HepG2 (cell line): Measurements from ENCODE around the gene PRR12. TPM values are rescaled to one million over a fixed set of nuclear protein-coding genes. Genes with fewer than 3 reads are reported as not detected.
A peak's percentile ranks its signal among the peaks of the same experiment; 100 is the strongest.

Experiments used
- REXO4 ChIP-seq: sonication (generic); formaldehyde crosslinking; IDR thresholded peaks from 2 replicates; pipeline ENCODE4 v1.8.0; 2022; ENCODE audit warnings: missing genetic modification reagents, mild to moderate bottlenecking, borderline replicate concordance
- RXRA ChIP-seq: sonication (generic); formaldehyde crosslinking; IDR thresholded peaks from 2 replicates; pipeline ENCODE4 v1.5.1; 2020; ENCODE audit warnings: missing genetic modification reagents
- ZHX1 ChIP-seq: sonication (generic); formaldehyde crosslinking; IDR thresholded peaks from 2 replicates; pipeline ENCODE4 v1.8.1; 2022; ENCODE audit warnings: low read depth, mild to moderate bottlenecking, missing genetic modification reagents
- ZNF790 ChIP-seq: sonication (generic); formaldehyde crosslinking; IDR thresholded peaks from 2 replicates; pipeline ENCODE4 v1.8.0; 2022; ENCODE audit warnings: missing genetic modification reagents, mild to moderate bottlenecking, borderline replicate concordance
- polyA plus RNA-seq, 8 experiments: library from polyadenylated mRNA; depleted of rRNA in 3 of 8; stranded (reverse) in 7 of 8; unstranded in 1 of 8; fragments of >200 nt; fragmentation: Illumina TruSeq in 4 of 8; extraction: Trizol in 4 of 8; gene quantifications; 2 replicates each; pipeline versions ENCODE4 v1.2.1 to v1.2.3, GENCODE V29; 2011 to 2016; ENCODE audit warnings: low read depth in 4 of 8, missing spikeins in 1 of 8, mixed read lengths in 1 of 8; ENCODE audit not compliant: insufficient read depth in 1 of 8
- total RNA-seq, 5 experiments: library from RNA; depleted of rRNA; stranded (reverse); fragments of >200 nt; fragmentation: Illumina TruSeq; extraction: Trizol; gene quantifications; 2 replicates each; pipeline ENCODE4 v1.2.3, GENCODE V29; 2016; ENCODE audit warnings: low read depth in 1 of 5
- TF ChIP-seq, protein P1 (sequence below): sonication (generic); formaldehyde crosslinking; IDR thresholded peaks from 2 replicates; pipeline ENCODE4 v1.4.0; 2020; ENCODE audit warnings: mild to moderate bottlenecking, missing genetic modification reagents
- TF ChIP-seq, protein P2 (sequence below), 2 experiments: fragments of 450-650 bp in 1 of 2; sonication (generic) in 1 of 2; formaldehyde crosslinking; IDR thresholded peaks; 2 replicates each; pipeline versions ENCODE4 v1.5.0 to v1.8.0; 2020 to 2022; ENCODE audit warnings: mild to moderate bottlenecking in 1 of 2, missing genetic modification reagents in 1 of 2

The PRR12 gene
- total and polyA plus RNA-seq, 2 of the 13 experiments (the other 11 are each of a cell fraction or from before 2014, with no cell fraction given): 0.62 to 1.5 TPM

DNA sequence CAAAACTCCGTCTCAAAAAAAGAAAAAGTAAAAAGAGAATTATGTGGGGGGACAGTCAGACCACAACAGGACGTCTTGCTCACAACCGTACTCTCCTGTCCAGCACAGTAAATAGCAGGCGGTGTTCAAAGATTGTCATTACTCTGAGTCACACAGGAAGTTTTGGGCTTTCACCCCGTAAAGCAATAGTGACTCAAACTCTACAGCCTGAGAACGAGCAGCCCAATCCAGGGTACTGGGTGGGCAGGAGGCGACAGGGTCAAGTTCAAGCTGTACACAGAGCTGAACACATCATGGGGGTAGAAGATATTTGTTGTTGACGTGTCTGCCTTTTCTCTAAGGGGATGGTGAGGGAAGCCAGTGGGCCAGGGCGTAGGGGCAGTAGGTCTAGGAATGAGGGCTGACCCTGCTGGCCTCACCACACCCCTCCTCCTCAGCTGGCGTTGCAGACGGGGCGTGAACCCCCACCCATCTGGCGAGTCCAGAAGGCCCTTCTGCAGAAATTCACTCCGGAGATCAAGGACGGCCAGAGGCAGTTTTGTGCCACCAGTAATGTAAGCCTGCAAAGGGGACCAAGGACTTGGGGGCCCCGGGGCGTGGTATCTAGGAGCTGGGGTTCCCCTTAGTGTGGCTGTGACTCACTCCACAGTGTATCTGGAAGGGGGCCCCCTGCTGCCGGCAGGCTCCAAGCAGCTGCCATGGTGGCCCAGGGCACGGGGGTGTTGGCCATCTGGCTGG is 23.3 kb downstream of the PRR12 start (continued):
- TF ChIP-seq, protein P1, sequence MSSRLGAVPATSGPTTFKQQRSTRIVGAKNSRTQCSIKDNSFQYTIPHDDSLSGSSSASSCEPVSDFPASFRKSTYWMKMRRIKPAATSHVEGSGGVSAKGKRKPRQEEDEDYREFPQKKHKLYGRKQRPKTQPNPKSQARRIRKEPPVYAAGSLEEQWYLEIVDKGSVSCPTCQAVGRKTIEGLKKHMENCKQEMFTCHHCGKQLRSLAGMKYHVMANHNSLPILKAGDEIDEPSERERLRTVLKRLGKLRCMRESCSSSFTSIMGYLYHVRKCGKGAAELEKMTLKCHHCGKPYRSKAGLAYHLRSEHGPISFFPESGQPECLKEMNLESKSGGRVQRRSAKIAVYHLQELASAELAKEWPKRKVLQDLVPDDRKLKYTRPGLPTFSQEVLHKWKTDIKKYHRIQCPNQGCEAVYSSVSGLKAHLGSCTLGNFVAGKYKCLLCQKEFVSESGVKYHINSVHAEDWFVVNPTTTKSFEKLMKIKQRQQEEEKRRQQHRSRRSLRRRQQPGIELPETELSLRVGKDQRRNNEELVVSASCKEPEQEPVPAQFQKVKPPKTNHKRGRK: no peak
- no peak for TF ChIP-seq ZHX1
- no peak for TF ChIP-seq ZNF790
- no peak for TF ChIP-seq REXO4 (CRISPR knock-in tag)
- TF ChIP-seq, protein P2, sequence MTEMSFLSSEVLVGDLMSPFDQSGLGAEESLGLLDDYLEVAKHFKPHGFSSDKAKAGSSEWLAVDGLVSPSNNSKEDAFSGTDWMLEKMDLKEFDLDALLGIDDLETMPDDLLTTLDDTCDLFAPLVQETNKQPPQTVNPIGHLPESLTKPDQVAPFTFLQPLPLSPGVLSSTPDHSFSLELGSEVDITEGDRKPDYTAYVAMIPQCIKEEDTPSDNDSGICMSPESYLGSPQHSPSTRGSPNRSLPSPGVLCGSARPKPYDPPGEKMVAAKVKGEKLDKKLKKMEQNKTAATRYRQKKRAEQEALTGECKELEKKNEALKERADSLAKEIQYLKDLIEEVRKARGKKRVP (CRISPR knock-in tag; IDR thresholded peaks at IDR 0.05): no peak
- peak; percentile 60; the same call in 1 of the 2 replicates for TF ChIP-seq RXRA (CRISPR knock-in tag)
